GM18498 (cell line): Measurements from ENCODE around the gene GFOD1.

ENCODE experiments used
- ATAC-seq: cut with Tn5 transposase; IDR thresholded peaks from one replicate; pipeline ENCODE4 v1.9.1; 2021; ENCODE audit warnings: mild to moderate bottlenecking, moderate library complexity; ENCODE audit not compliant: unreplicated experiment

GFOD1 gene

GRCh38 chr6:13360671-13361540, 126.5 kb downstream of the GFOD1 start:
- no peak for ATAC-seq

DNA sequence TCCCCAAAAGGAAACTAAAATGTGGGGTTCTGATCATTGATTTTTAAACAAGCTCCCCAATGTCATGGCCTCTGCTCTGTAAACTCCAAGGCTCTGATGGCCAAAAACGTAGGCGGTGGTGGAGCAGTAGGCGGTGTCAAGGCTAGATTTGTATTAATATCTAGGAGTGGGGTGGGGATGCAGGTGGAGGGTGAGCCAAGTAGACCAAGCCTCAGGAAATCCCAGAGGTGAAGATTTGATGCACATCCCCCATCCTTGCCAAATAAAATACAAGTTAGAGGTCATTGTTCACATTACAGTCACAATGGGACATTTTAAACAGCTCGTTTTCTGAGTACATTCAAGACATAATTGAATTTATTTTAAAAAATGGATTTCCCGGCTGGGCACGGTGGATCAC, 128.1 kb downstream of the GFOD1 start:
- ATAC-seq, result no peak

GRCh38 chr6:13358511-13358910, 128.9 kb downstream of the GFOD1 start:
- ATAC-seq, result no peak

GRCh38 chr6:13357551-13358075, 129.8 kb downstream of the GFOD1 start:
- no peak for ATAC-seq

- peak; percentile 85 for ATAC-seq
Observed at GRCh38 chr6:13355999-13356785, 131.2 kb downstream of the GFOD1 start.

- ATAC-seq, result peak; percentile 41
Observed at GRCh38 chr6:13355043-13355945, 132.1 kb downstream of the GFOD1 start.

DNA sequence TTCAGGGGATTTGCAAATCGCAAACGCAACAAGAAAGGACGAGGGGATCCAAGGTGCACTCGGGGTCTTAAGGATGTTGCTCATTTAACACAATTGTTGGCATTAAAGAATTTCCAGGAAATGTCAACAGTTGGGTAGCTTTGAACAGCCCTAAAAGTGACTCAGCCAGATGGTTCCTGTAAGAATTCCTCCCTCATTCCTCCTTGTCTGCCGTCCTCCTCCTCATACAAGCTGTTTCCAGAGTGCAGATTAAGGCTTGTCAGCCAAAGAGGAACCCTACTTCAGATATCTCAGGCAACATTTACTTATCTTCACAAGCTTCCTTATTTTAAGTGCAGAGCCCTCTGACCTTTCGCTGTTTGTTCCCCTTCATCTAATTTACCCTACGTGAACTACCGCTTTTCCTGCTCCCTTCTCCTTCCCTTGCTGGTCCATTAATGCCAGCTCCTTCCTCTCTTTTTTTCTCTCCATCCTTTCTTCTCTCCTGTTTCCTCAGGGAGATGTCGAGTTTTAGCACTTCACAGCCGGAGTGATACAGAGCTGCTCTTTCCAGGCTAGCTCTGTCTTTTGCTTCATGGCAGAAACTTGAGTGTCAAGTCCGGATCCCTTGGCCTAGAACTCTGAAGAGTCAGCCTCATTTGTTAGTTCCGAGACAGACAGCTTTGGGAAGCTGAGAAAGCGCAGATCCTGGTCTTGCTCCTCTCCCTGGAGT, 132.9 kb downstream of the GFOD1 start:
- no peak for ATAC-seq

GRCh38 chr6:13352165-13352564, 135.2 kb downstream of the GFOD1 start:
- no peak for ATAC-seq

DNA sequence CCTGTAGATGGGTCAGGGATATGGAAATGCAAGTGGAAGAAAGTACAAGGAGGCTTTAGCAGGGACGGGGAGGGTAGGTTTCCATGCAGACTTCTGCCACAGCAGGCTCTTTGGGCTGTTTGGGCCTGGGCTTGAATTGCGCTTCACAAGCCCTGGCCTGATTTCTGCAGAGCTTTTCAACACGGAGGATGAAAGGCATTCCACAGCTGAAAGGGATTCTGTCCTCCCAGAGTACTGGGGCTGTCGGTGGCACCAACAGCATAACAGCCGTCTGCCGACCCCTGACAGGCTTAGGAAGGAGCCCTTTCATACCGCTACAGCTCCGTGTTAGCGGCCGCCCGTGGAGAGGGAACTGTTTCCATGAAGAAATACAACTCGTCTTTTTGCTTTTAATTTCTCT, 136.1 kb downstream of the GFOD1 start:
- ATAC-seq, result no peak

DNA sequence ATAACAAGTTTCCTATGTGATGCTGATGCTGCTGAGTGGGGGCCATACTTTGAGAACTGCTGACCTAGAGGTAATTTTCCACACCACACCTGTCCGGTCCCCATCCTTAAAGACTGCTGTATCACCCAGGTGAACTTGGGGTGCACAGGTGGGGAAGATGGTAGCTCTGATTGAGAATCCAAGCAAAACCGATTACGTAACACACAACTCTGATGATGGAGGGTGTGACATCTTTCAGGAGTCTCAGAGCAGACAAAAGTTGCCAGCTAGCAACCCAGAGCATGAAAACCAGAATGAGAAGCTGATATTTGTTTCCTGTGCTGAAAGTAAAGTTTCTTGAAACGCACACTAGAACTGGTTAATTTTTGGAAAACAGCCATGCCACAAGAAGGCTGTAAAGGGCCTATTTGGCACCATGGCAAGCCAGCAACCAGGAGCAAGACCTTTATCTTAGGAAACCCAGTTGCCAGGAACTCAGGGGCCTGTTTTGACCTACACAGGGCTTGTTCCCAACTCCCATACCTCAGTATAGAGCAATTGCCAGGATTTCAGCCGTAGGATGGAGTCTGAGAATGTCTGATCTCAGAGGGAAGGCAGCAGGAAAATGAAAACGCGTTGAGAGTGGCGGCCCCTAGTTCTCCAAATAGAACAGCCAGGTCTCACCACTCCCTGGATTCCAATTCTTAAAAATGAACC, 137.4 kb downstream of the GFOD1 start:
- ATAC-seq, result no peak

DNA sequence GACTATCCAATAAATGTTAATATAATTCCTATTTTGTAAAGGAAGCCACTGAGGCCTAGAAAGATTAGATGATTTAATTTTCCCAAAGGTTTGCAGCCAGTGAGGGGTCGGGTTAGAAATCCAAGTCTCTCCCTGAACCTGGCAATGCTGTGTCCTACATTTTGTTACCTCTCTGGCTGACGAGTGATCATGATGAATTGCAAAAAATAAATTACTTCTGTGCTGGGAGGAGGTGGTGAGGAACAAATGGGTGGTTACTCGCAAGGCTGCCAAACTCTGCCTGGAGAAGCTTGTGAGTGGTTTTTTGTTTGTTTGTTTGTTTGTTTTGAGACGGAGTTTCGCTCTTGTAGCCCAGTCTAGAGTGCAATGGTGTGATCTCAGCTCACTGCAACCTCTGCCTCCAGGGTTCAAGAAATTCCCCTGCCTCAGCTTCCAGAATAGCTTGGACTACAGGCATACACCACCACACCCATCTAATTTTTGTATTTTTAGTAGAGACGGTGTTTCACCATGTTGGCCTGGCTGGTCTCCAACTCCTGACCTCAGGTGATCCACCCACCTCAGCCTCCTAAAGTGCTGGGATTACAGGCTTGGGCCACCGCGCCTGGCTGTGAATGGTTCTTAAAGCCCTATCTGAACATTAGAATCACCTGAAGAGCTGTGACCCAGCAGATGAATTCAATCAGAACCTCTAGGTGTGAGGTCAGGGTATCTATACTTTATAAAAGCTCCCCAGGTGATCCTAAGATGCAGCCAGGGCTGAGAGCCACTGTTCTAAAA, 138.9 kb downstream of the GFOD1 start:
- no peak for ATAC-seq

DNA sequence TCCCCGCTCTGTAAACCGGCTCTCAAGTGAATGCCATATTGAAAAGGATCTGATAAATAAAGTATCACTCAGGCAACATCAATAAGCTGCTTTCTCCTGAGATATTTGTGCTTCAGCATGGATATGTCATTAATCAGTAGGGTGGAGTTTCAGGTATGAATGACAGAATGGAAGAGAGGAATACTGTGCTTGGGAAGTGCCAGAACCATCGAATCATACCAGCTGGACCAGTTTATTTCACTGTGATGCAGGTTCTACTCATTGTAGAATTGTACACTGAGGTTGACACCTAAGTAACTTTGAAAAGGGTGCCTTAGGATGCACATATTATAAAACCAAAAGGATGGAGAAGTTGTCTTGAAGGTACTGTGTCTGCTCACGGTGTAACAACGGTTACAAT, 141.2 kb downstream of the GFOD1 start:
- ATAC-seq, result no peak

DNA sequence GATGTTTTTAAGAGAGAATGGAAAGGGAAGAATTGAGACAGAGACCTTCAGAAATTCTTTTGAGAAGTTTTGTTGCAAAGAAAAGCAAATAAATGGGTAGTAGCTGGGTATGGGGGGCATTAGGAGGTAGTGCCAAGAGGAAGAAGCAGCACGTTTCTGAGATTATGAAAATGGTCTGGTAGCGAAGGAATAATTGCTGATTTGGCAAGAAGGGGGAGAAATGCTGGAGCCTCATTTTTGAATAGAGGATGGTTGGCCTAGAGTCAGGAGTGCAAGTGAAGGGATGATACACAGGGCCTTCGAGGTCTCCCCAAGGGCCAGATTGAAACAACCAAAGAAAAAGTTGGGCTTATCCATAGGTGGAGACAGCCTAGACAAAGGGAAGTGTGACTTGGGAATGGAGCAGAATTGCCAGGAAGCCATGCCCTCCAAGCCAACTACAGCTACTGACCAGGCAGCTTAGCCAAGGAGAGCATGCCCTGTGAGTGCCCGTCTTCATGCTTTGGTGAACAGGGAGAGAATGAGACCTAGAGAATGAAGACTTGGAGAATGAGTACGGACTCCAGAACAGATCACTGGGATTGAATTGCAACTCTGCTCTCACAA, 144.9 kb downstream of the GFOD1 start:
- ATAC-seq, result no peak

DNA sequence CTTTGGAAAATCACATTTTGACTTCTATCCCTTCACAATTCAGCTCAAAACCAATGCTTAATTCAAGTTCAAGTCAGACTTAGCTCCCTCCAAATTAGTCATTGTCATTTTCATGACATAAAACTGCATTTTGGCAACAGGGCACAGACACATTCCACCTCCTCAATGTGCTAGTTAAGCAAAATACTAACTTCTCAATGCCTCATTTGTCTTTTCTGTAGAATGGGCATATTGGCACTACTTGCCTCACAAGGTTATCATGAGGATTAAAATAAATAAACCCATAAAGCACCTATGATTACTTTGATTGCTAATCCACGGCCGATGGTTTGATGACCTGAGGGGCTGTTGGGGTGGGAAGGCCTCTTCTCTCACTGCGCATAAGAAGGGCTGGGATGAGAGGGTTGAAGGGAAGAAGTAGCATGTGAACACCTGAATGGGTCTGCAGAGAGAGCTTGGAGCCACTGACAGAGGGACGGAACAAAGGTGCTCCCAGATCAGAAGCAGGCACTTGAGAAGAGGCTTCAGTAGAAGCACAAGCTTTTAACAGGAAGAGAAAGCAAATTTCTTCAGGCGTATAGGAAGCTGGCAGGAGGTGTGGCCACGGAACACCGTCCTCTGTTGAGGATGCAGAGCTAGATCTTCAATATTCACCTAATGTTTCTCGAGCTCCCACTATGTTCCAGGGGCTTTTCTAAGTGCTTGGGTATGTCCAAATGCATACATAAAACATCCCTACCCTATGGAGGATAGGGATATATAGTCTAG, 147.4 kb downstream of the GFOD1 start:
- no peak for ATAC-seq

- no peak for ATAC-seq
Observed at GRCh38 chr6:13338038-13338437, 149.4 kb downstream of the GFOD1 start.

GRCh38 chr6:13336553-13336952, 150.8 kb downstream of the GFOD1 start:
- no peak for ATAC-seq

DNA sequence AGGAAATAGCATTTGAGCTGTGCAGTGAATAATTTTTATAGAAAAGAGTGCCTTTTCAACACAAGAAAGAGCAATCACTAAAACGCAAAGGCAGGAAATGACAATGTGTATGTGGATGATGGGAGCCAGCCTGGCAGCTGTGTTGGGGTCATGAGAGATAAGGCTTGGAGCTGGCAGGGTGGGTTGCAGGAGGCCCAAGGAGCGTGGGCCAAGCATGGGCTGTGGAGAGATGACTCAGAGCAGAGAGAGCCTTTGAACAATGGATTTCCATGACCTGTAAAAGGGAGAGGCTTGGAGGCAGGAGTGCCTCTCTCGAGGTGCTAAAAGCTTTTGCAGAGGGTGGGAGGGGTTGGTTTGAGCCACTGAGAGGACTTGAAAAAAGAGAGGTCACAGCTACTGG, 152.4 kb downstream of the GFOD1 start:
- ATAC-seq, result no peak

DNA sequence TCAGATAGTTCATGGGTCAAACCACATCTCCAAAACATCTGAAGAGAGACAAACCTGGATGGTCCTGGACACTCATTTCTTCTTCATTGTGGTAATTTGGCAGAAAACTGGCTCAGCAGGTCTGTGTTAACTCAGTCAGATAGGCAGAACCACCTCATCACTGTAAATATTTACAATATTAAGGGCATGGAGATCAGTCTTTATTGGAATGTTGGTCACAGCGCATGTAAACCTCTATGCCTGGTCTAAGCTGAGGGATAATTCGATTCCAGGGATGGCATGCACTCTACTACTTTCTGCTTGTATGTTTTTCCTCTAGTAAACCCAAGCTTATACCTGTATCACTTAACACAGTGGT, 155.1 kb downstream of the GFOD1 start:
- ATAC-seq, result no peak
